Suprapubic skin (tissue), 3 donors: ENCODE measurements around the gene SLC23A3.

Experiments
- CTCF ChIP-seq, 2 donors: fragments of 200-600 bp in 1 of 2; fragments of 450-650 bp in 1 of 2; sonication (generic) in 1 of 2; IDR thresholded peaks; one replicate each; pipeline ENCODE4 v1.5.1; 2016 to 2019; ENCODE audit warnings: antibody characterized with exemption in 2 of 2, mild to moderate bottlenecking in 1 of 2, moderate library complexity in 1 of 2
- POLR2A ChIP-seq, 2 donors: fragments of 450-650 bp; IDR thresholded peaks; one replicate each; pipeline ENCODE4 v1.6.1; 2017; ENCODE audit warnings: antibody characterized with exemption in 2 of 2, mild to moderate bottlenecking in 2 of 2, moderate library complexity in 2 of 2

DNA sequence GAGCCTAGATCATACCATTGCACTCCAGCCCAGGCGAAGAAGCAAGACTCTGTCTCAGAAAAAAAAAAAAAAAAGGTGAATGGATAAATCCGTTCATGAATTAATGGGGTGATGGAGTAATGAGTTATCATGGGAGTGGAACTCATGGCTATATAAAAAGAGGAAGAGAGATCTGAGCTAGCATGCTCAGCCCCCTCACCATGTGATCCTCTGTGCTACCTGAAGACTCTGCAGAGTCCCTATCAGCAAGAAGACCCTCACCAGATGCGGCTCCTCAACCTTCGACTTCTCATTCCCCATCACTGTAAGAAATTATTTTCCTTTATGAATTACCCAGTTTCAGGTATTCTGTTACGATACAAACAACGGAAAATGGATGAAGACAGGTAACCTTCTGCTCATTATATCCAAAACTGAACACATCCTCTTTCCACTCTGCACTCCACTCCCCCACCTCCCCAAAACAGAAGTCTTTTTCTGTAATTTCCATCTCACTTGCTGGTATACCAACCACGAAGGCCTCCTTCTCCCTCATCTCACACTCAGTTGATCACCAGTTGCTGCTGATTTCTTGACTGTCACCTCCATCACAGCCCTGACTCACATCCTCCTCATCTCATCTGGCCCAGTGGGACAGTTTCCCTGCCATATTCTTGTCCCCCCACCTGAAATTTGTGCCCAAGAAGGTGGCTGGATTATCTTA lies 17.1 kb upstream of the SLC23A3 start:
- no peak for TF ChIP-seq CTCF (IDR thresholded peaks at IDR 0.05)
- no peak for TF ChIP-seq POLR2A (IDR thresholded peaks at IDR 0.05)
